ENCODE measurements around the gene TEAD1.

Gene TEAD1

GRCh38 chr11:12745787-12746186 lies 71.6 kb downstream of the TEAD1 start:
- no peak for DNase-seq (ENCODE audit: low read depth)
- H3K4me3 ChIP-seq (ENCODE audit: low read length) = no peak overlapping the region
- TF ChIP-seq CTCF (IDR thresholded peaks at IDR 0.05; ENCODE audit: insufficient read depth, low read depth, low read length, missing control alignments) = no peak

- peak; percentile 81 for DNase-seq (ENCODE audit: low read depth)
- TF ChIP-seq CTCF (IDR thresholded peaks at IDR 0.05; ENCODE audit: insufficient read depth, low read depth, low read length, missing control alignments) = no peak
- H3K4me3 ChIP-seq (ENCODE audit: low read length) = no peak overlapping the region
These were observed 72.4 kb downstream of the TEAD1 start for GRCh38 chr11:12746593-12747097.

- H3K4me3 ChIP-seq (ENCODE audit: low read length) = no peak overlapping the region
- DNase-seq (ENCODE audit: low read depth) = no peak
- no peak for TF ChIP-seq CTCF (IDR thresholded peaks at IDR 0.05; ENCODE audit: insufficient read depth, low read depth, low read length, missing control alignments)
These were observed 74.3 kb downstream of the TEAD1 start for GRCh38 chr11:12748561-12748960.

- H3K4me3 ChIP-seq (ENCODE audit: low read length) = no peak overlapping the region
- TF ChIP-seq CTCF (IDR thresholded peaks at IDR 0.05; ENCODE audit: insufficient read depth, low read depth, low read length, missing control alignments) = no peak
- peak; percentile 18 for DNase-seq (ENCODE audit: low read depth)
These were observed 75.2 kb downstream of the TEAD1 start for GRCh38 chr11:12749442-12749841.

GRCh38 chr11:12750181-12750580 lies 76.0 kb downstream of the TEAD1 start:
- no peak for DNase-seq (ENCODE audit: low read depth)
- no peak for TF ChIP-seq CTCF (IDR thresholded peaks at IDR 0.05; ENCODE audit: insufficient read depth, low read depth, low read length, missing control alignments)
- H3K4me3 ChIP-seq (ENCODE audit: low read length) = no peak overlapping the region

- no peak overlapping the region for H3K4me3 ChIP-seq (ENCODE audit: low read length)
- DNase-seq (ENCODE audit: low read depth) = no peak
- no peak for TF ChIP-seq CTCF (IDR thresholded peaks at IDR 0.05; ENCODE audit: insufficient read depth, low read depth, low read length, missing control alignments)
These were observed 78.8 kb downstream of the TEAD1 start for GRCh38 chr11:12752868-12753524.

GRCh38 chr11:12754021-12754420 lies 79.8 kb downstream of the TEAD1 start:
- H3K4me3 ChIP-seq (ENCODE audit: low read length) = no peak overlapping the region
- DNase-seq (ENCODE audit: low read depth) = peak; percentile 29
- no peak for TF ChIP-seq CTCF (IDR thresholded peaks at IDR 0.05; ENCODE audit: insufficient read depth, low read depth, low read length, missing control alignments)

Measured in epithelial cell of esophagus (primary cell).